Astrocyte (in vitro differentiated cells and primary cell): Measurements from ENCODE around the gene PRIMA1. TPM values are rescaled to one million over a fixed set of nuclear protein-coding genes. Genes with fewer than 3 reads are reported as not detected.

Source experiments
- DNase-seq: peaks from one replicate; pipeline ENCODE4 v3.0.0-alpha.2; 2010; ENCODE audit warnings: low read depth
- FAIRE-seq: peaks from 2 replicates; lab custom pipeline; 2011; peaks lifted over from hg19 to GRCh38; lab: Jason Lieb, UNC
- H2AFZ ChIP-seq: 2 replicates; pipeline ENCODE4 v1.6.0; 2012; ENCODE audit warnings: low read depth, low read length, inconsistent platforms
- H3K27ac ChIP-seq: 2 replicates; pipeline ENCODE4 v1.5.1; 2011; ENCODE audit warnings: low read depth, low read length, inconsistent platforms
- H3K27me3 ChIP-seq: 2 replicates; pipeline ENCODE4 v1.6.0; 2011; ENCODE audit warnings: low read length, inconsistent platforms; ENCODE audit not compliant: insufficient read depth
- H3K36me3 ChIP-seq: 2 replicates; pipeline ENCODE4 v1.5.1; 2011; ENCODE audit warnings: low read length, inconsistent platforms; ENCODE audit not compliant: insufficient read depth
- H3K4me1 ChIP-seq: 2 replicates; pipeline ENCODE4 v1.5.1; 2011; ENCODE audit warnings: low read length, inconsistent platforms; ENCODE audit not compliant: insufficient read depth
- H3K4me2 ChIP-seq: 2 replicates; pipeline ENCODE4 v1.6.0; 2012; ENCODE audit warnings: low read length, inconsistent platforms
- H3K4me3 ChIP-seq: 2 replicates; pipeline ENCODE4 v1.5.1; 2011; ENCODE audit warnings: low read depth, mild to moderate bottlenecking, low read length, inconsistent platforms; ENCODE audit not compliant: insufficient read depth
- H3K79me2 ChIP-seq: 2 replicates; pipeline ENCODE4 v1.6.0; 2012; ENCODE audit warnings: mild to moderate bottlenecking, low read length, inconsistent platforms; ENCODE audit not compliant: insufficient read depth
- H3K9ac ChIP-seq: 2 replicates; pipeline ENCODE4 v1.6.0; 2012; ENCODE audit warnings: mild to moderate bottlenecking, low read length, inconsistent platforms
- H3K9me3 ChIP-seq: 2 replicates; pipeline ENCODE4 v1.5.1; 2012; ENCODE audit warnings: low read depth, mild to moderate bottlenecking, low read length, inconsistent platforms; ENCODE audit not compliant: insufficient read depth
- H4K20me1 ChIP-seq: 2 replicates; pipeline ENCODE4 v1.6.0; 2012; ENCODE audit warnings: low read length, inconsistent platforms; ENCODE audit not compliant: insufficient read depth
- H3K27ac Mint-ChIP-seq: one replicate; pipeline ENCODE4 v1.8.0; 2021; ENCODE audit warnings: mild to moderate bottlenecking, mixed read lengths; ENCODE audit not compliant: unreplicated experiment
- H3K27me3 Mint-ChIP-seq: one replicate; pipeline ENCODE4 v1.8.0; 2021; ENCODE audit warnings: low read depth, mixed read lengths; ENCODE audit not compliant: unreplicated experiment
- H3K36me3 Mint-ChIP-seq: one replicate; pipeline ENCODE4 v1.8.0; 2021; ENCODE audit warnings: low read depth, mixed read lengths; ENCODE audit not compliant: unreplicated experiment
- H3K4me1 Mint-ChIP-seq: one replicate; pipeline ENCODE4 v1.8.0; 2021; ENCODE audit warnings: low read depth, mixed read lengths; ENCODE audit not compliant: unreplicated experiment
- H3K4me3 Mint-ChIP-seq: one replicate; pipeline ENCODE4 v1.8.0; 2021; ENCODE audit warnings: mild to moderate bottlenecking, moderate library complexity, mixed read lengths; ENCODE audit not compliant: unreplicated experiment
- H3K9me3 Mint-ChIP-seq: one replicate; pipeline ENCODE4 v1.8.0; 2021; ENCODE audit warnings: mild to moderate bottlenecking, mixed read lengths; ENCODE audit not compliant: unreplicated experiment
- CTCF ChIP-seq: IDR thresholded peaks from 2 replicates; pipeline ENCODE4 v1.5.1; 2011; ENCODE audit warnings: low read depth, mild to moderate bottlenecking, inconsistent platforms, low read length, moderate library complexity; ENCODE audit not compliant: insufficient read depth
- EZH2 ChIP-seq: IDR thresholded peaks from 2 replicates; pipeline ENCODE4 v1.6.1; 2012; ENCODE audit warnings: mild to moderate bottlenecking, low read length, inconsistent platforms; ENCODE audit not compliant: insufficient read depth
- total RNA-seq: library from RNA; stranded (reverse); gene quantifications from 2 replicates; pipeline ENCODE4 v1.2.1, GENCODE V29; 2021

PRIMA1 gene
- total RNA-seq, 1 donor from 2014 or later = not detected

- H3K4me3 ChIP-seq = no peak overlapping the region
- no peaks in the 10 kb centered on the region for H3K4me1 ChIP-seq
- no peaks in the 10 kb centered on the region for H3K27me3 ChIP-seq
- peaks cover 37% of the 10 kb centered on the region for H3K27me3 Mint-ChIP-seq
- H3K27ac Mint-ChIP-seq = no peak overlapping the region
- no peak overlapping the region for H3K27ac ChIP-seq
- H2AFZ ChIP-seq = no peak overlapping the region
- peaks cover 2% of the 10 kb centered on the region for H3K36me3 Mint-ChIP-seq
- H3K9me3 ChIP-seq = peaks cover 3% of the 10 kb centered on the region
- peaks cover 2% of the 10 kb centered on the region for H3K4me1 Mint-ChIP-seq
- DNase-seq (no peak), FAIRE-seq (no peak)
- no peak overlapping the region for H3K4me2 ChIP-seq
- peaks cover 6% of the 10 kb centered on the region for H3K9me3 Mint-ChIP-seq
- no peaks in the 10 kb centered on the region for H4K20me1 ChIP-seq
- no peak overlapping the region for H3K9ac ChIP-seq
- H3K79me2 ChIP-seq = no peaks in the 10 kb centered on the region
- no peaks in the 10 kb centered on the region for H3K36me3 ChIP-seq
- no peak overlapping the region for H3K4me3 Mint-ChIP-seq
- TF ChIP-seq EZH2 = no peak
- TF ChIP-seq CTCF = no peak
Observed at GRCh38 chr14:93799617-93799988, 11.3 kb upstream of the PRIMA1 start.

- no peak overlapping the region for H3K27ac ChIP-seq
- peaks cover 5% of the 10 kb centered on the region for H3K9me3 Mint-ChIP-seq
- H3K4me2 ChIP-seq = no peak overlapping the region
- peaks cover 2% of the 10 kb centered on the region for H3K4me1 Mint-ChIP-seq
- DNase-seq = no peak
- H3K79me2 ChIP-seq = no peaks in the 10 kb centered on the region
- H3K4me3 Mint-ChIP-seq = no peak overlapping the region
- H3K9ac ChIP-seq = no peak overlapping the region
- H3K36me3 Mint-ChIP-seq = peaks cover 2% of the 10 kb centered on the region
- no peaks in the 10 kb centered on the region for H4K20me1 ChIP-seq
- H3K27me3 Mint-ChIP-seq = peaks cover 46% of the 10 kb centered on the region
- no peak overlapping the region for H3K4me3 ChIP-seq
- H3K9me3 ChIP-seq = no peaks in the 10 kb centered on the region
- no peak overlapping the region for H2AFZ ChIP-seq
- H3K36me3 ChIP-seq = no peaks in the 10 kb centered on the region
- no peak overlapping the region for H3K27ac Mint-ChIP-seq
- FAIRE-seq = no peak
- no peaks in the 10 kb centered on the region for H3K27me3 ChIP-seq
- no peaks in the 10 kb centered on the region for H3K4me1 ChIP-seq
- TF ChIP-seq EZH2 (no peak), CTCF (no peak)
Observed at GRCh38 chr14:93797536-93797935, 9.3 kb upstream of the PRIMA1 start.

- H3K9me3 ChIP-seq = no peaks in the 10 kb centered on the region
- Mint-ChIP-seq H3K9me3 (peaks cover 4% of the 10 kb centered on the region), H3K4me3 (no peak overlapping the region), H3K4me1 (peaks cover 2% of the 10 kb centered on the region), H3K27me3 (peaks cover 49% of the 10 kb centered on the region), H3K36me3 (no peaks in the 10 kb centered on the region), H3K27ac (no peak overlapping the region)
- no peak overlapping the region for H3K9ac ChIP-seq
- DNase-seq = no peak
- no peaks in the 10 kb centered on the region for H3K36me3 ChIP-seq
- H3K79me2 ChIP-seq = no peaks in the 10 kb centered on the region
- no peak overlapping the region for H2AFZ ChIP-seq
- H3K4me3 ChIP-seq = no peak overlapping the region
- no peak overlapping the region for H3K27ac ChIP-seq
- H3K4me2 ChIP-seq = no peak overlapping the region
- H4K20me1 ChIP-seq = no peaks in the 10 kb centered on the region
- H3K27me3 ChIP-seq = no peaks in the 10 kb centered on the region
- FAIRE-seq = no peak
- TF ChIP-seq EZH2 (no peak), CTCF (no peak)
- H3K4me1 ChIP-seq = no peaks in the 10 kb centered on the region
Observed at GRCh38 chr14:93797071-93797470, 8.8 kb upstream of the PRIMA1 start.
